Prostate gland (tissue), 2 donors: ENCODE data around the gene FAM120AOS. TPM values are rescaled to one million over a fixed set of nuclear protein-coding genes. Genes with fewer than 3 reads are reported as not detected.

Experiments used
- DNase-seq: peaks from one replicate; pipeline ENCODE4 v3.0.0-alpha.2; 2019; ENCODE audit warnings: low spot score
- H3K27ac ChIP-seq, 2 donors: fragments of 200-600 bp; sonication (generic); 2 replicates each; pipeline ENCODE4 v1.5.1; 2017 to 2019
- H3K27me3 ChIP-seq: fragments of 200-600 bp; sonication (generic); replicated peaks from 2 replicates; pipeline ENCODE4 v1.5.1; 2019; ENCODE audit not compliant: insufficient read depth
- H3K36me3 ChIP-seq, 2 donors: fragments of 200-600 bp; sonication (generic); 1 replicate in 1 of 2; 2 replicates in 1 of 2; pipeline versions ENCODE4 v1.5.1 to v1.8.1; 2017 to 2019
- H3K4me1 ChIP-seq: fragments of 200-600 bp; sonication (generic); replicated peaks from 2 replicates; pipeline ENCODE4 v1.5.1; 2019
- H3K4me3 ChIP-seq, 2 donors: fragments of 200-600 bp; sonication (generic); 2 replicates each; pipeline ENCODE4 v1.5.1; 2017 to 2019
- H3K9me3 ChIP-seq: fragments of 200-600 bp; sonication (generic); 2 replicates; pipeline ENCODE4 v1.5.1; 2017
- POLR2A ChIP-seq: fragments of 450-650 bp; IDR thresholded peaks from one replicate; pipeline ENCODE4 v1.6.1; 2016; ENCODE audit warnings: antibody characterized with exemption, mild to moderate bottlenecking
- POLR2AphosphoS5 ChIP-seq: sonication (generic); formaldehyde crosslinking; IDR thresholded peaks from one replicate; pipeline ENCODE4 v1.6.1; 2017; ENCODE audit warnings: antibody characterized with exemption
- WGBS: methylation state at CpG from one replicate; pipeline ENCODE4 v1.1.5; 2018; 5-methylcytosine and 5-hydroxymethylcytosine counted together
- intact Hi-C: fragments of 100-400 bp; cut with DNase I; formaldehyde crosslinking; loops from one replicate; pipeline ENCODE4 v1.14.2; 2022
- total RNA-seq, 2 donors: library from RNA; depleted of rRNA; stranded (reverse); fragments of >200 nt; gene quantifications; one replicate each; pipeline ENCODE4 v1.1.0, GENCODE V29; 2016
- TF ChIP-seq, protein P1 (sequence below), 4 experiments: fragments of 200-600 bp in 2 of 4; fragments of 450-650 bp in 2 of 4; sonication (generic) in 2 of 4; IDR thresholded peaks; 1 replicate in 3 of 4; 2 replicates in 1 of 4; pipeline ENCODE4 v1.5.1; 2016 to 2019; ENCODE audit warnings: antibody characterized with exemption in 4 of 4, mild to moderate bottlenecking in 2 of 4, moderate library complexity in 2 of 4

The FAM120AOS gene
- total RNA-seq, 2 donors from 2014 or later: 60.7 to 83.8 TPM

DNA sequence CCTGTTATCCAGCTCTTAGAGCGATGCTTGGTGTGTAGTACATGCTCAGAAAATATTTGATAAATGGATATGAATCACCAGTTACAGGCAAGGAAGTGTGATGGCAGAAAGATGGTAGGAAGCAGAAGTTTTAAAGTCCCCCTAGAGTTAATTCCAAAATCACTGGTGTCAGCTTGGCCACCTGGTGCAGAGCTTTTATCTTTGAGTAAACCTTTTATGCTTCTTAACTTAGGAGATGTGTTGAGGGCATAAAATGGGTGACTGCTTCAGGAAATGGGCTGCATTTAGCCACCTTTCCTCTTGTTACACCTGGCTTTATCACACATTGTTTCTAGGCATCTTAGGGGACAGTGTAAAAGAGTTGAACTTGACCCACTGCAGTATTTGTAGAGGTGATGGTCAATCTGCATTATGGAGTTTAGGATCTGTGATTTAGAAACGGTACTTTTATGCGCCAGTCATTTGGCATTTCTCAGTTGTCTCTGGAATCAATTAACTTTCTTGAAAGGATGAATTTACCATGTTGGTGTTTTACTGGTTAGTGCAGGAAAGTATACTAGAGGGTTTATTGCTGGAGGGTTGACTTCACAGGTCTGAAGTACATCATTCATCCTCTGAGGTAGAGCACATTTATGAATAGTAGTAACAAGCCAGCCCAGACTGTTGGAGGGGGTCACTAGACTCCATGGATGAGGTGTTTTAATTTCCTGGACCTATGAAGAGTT is 7.5 kb upstream of the FAM120AOS start:
- Histone ChIP-seq H3K27ac (no peak overlapping the region), H3K4me1 (no peaks in the 10 kb centered on the region)

DNA sequence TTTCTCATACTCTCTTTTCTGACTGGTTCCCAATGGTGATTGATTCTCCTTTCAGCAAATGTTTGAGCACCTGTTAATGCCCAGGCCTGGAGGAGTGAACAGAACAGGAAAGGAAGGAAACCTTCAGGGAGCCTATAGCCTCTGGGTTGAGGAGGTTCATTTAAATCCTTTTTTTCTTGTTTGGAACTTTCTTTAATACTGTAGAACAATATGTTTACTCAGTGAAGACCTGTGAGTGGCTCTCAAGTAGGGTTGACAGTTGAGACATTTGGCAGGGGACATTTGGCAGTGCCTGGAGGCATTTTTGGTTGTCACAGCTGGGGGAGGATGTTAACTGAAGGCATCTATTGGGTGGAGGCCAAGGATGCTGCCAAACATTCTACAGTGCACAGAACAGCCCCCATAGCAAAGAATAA is 6.1 kb upstream of the FAM120AOS start:
- no peak overlapping the region for H3K27ac ChIP-seq
- TF ChIP-seq, protein P1, sequence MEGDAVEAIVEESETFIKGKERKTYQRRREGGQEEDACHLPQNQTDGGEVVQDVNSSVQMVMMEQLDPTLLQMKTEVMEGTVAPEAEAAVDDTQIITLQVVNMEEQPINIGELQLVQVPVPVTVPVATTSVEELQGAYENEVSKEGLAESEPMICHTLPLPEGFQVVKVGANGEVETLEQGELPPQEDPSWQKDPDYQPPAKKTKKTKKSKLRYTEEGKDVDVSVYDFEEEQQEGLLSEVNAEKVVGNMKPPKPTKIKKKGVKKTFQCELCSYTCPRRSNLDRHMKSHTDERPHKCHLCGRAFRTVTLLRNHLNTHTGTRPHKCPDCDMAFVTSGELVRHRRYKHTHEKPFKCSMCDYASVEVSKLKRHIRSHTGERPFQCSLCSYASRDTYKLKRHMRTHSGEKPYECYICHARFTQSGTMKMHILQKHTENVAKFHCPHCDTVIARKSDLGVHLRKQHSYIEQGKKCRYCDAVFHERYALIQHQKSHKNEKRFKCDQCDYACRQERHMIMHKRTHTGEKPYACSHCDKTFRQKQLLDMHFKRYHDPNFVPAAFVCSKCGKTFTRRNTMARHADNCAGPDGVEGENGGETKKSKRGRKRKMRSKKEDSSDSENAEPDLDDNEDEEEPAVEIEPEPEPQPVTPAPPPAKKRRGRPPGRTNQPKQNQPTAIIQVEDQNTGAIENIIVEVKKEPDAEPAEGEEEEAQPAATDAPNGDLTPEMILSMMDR (IDR thresholded peaks at IDR 0.05): no peak
- TF ChIP-seq POLR2A (no peak), POLR2AphosphoS5 (no peak)
- H3K27me3 ChIP-seq: no peaks in the 10 kb centered on the region
- intact Hi-C loops: loop anchor here (10.0 kb wide), 1 partner anchor 325 kb away; the partner anchor contains the start of gene NINJ1
- no peak overlapping the region for H3K4me3 ChIP-seq
- H3K4me1 ChIP-seq: peaks cover 4% of the 10 kb centered on the region
- H3K36me3 ChIP-seq: no peaks in the 10 kb centered on the region
- no peaks in the 10 kb centered on the region for H3K9me3 ChIP-seq
- no peak for DNase-seq

More for the DNA sequence above, 7.5 kb upstream of the FAM120AOS start:
- Histone ChIP-seq H3K4me3 (no peak overlapping the region), H3K9me3 (no peaks in the 10 kb centered on the region), H3K36me3 (no peaks in the 10 kb centered on the region), H3K27me3 (no peaks in the 10 kb centered on the region)
- no peak for DNase-seq
- TF ChIP-seq POLR2A (no peak), POLR2AphosphoS5 (no peak)
- TF ChIP-seq, protein P1 (IDR thresholded peaks at IDR 0.05): no peak
- 92% methylated on average over 3 of the region's 3 CpGs for WGBS
- intact Hi-C loops: no loop called here

DNA sequence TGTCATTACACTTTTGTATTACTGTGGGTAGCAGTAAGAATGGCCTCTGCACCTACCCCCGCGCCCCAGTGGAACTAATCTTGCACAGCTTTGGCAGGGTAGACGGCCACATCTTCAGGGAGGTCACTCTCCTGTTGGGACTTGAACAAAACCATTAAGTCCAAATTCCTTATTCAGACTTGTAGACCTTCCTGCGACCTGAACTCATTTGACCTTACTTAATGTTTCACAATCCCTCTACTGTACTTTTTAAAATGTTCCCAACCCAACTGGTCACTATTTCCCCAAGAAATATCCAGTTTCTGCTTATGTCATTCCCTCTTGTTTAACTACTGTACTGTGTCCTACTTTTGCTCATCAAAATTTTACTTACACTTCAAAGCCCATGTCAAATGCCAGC is 5.3 kb upstream of the FAM120AOS start:
- H3K4me3 ChIP-seq: no peak overlapping the region
- WGBS: 76% methylated on average over 4 of the region's 4 CpGs
- no peaks in the 10 kb centered on the region for H3K9me3 ChIP-seq
- no peaks in the 10 kb centered on the region for H3K36me3 ChIP-seq
- no peak for TF ChIP-seq POLR2AphosphoS5
- TF ChIP-seq, protein P1 (IDR thresholded peaks at IDR 0.05): no peak
- TF ChIP-seq POLR2A: no peak
- H3K27me3 ChIP-seq: no peaks in the 10 kb centered on the region
- H3K27ac ChIP-seq: no peak overlapping the region
- intact Hi-C loops: loop anchor here (10.0 kb wide), 1 partner anchor 324 kb away; the partner anchor contains the start of gene NINJ1
- no peak for DNase-seq
- H3K4me1 ChIP-seq: peaks cover 11% of the 10 kb centered on the region

DNA sequence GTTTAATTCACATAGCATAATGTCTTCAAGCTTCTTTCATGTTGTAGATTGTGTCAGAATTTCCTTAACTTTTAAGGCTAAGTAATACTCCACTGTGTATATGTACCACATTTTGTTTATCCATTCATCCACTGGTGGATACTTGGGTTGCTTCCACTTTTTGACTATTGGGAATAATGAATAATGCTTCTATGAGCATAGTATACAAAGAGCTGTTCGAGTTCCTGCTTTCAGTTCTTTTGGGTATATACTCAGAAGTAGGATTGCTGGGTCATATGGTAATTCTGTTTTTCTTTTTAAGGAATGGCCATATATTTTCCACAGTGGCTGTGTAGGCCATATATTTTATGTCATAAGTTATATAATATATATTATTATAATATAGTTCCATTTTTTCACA is 3.6 kb upstream of the FAM120AOS start:
- DNase-seq: no peak
- intact Hi-C loops: loop anchor here (10.0 kb wide), 1 partner anchor 322 kb away; the partner anchor contains the start of gene NINJ1
- Histone ChIP-seq H3K4me1 (peaks cover 11% of the 10 kb centered on the region), H3K4me3 (no peak overlapping the region), H3K27me3 (no peaks in the 10 kb centered on the region), H3K9me3 (no peaks in the 10 kb centered on the region), H3K36me3 (no peaks in the 10 kb centered on the region), H3K27ac (no peak overlapping the region)
- TF ChIP-seq POLR2A: no peak
- TF ChIP-seq, protein P1 (IDR thresholded peaks at IDR 0.05): no peak
- TF ChIP-seq POLR2AphosphoS5: no peak
- WGBS: 94% methylated on average over 1 of the region's 1 CpG

DNA sequence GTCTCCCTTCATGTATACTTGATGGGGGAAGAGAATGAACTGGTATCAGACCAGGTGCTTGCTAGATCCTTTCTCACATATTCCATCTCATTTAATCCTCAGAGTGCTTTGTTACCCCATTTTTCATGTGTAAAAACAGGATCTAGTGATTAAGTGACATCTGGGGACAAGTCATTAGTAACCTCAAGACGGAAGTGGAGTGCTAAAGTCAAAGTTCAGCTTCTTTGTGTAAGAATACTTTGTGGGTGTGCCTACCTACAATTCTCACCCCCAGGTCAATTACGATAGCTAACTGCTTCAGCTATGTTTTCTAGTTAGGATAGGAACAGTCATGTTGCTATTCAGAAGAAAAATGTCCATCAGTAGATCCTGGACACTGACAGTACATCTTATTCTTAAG is 3.1 kb upstream of the FAM120AOS start:
- intact Hi-C loops: loop anchor here (10.0 kb wide), 1 partner anchor 322 kb away; the partner anchor contains the start of gene NINJ1
- TF ChIP-seq POLR2A (no peak), POLR2AphosphoS5 (no peak)
- TF ChIP-seq, protein P1 (IDR thresholded peaks at IDR 0.05): no peak
- Histone ChIP-seq H3K9me3 (no peaks in the 10 kb centered on the region), H3K27me3 (no peaks in the 10 kb centered on the region), H3K27ac (no peak overlapping the region), H3K36me3 (no peaks in the 10 kb centered on the region), H3K4me1 (peaks cover 11% of the 10 kb centered on the region), H3K4me3 (no peak overlapping the region)
- 81% methylated on average over 2 of the region's 2 CpGs for WGBS
- DNase-seq: no peak
